ENCODE results near the gene SHD. TPM values are rescaled to one million over a fixed set of nuclear protein-coding genes. Genes with fewer than 3 reads are reported as not detected.

The SHD gene
- total and polyA plus RNA-seq, 2 of the 13 experiments (the other 11 are each of a cell fraction or from before 2014, with no cell fraction given), result 0.11 to 0.20 TPM

- no peak for TF ChIP-seq PTBP1 (IDR thresholded peaks at IDR 0.05; ENCODE audit: low read depth, low read length, poor library complexity, severe bottlenecking)
- peak; percentile 63; the same call in 1 of the 2 replicates for TF ChIP-seq ZNF430 (CRISPR knock-in tag; IDR thresholded peaks at IDR 0.05)
- TF ChIP-seq ZBTB49 (CRISPR knock-in tag; IDR thresholded peaks at IDR 0.05; ENCODE audit: borderline replicate concordance), result no peak
- no peak for TF ChIP-seq ATF7-NPFF (CRISPR knock-in tag; IDR thresholded peaks at IDR 0.05; ENCODE audit: low read depth)
- TF ChIP-seq GRHL1 (CRISPR knock-in tag; conservative IDR thresholded peaks at IDR 0.05), result no peak
- TF ChIP-seq ZNF282 (IDR thresholded peaks at IDR 0.05; ENCODE audit: partially characterized antibody), result no peak
- no peak for TF ChIP-seq ERF (CRISPR knock-in tag; IDR thresholded peaks at IDR 0.05)
- TF ChIP-seq ZNF644 (CRISPR knock-in tag; IDR thresholded peaks at IDR 0.05; ENCODE audit: low read depth), result no peak
- no peak for TF ChIP-seq POLR2AphosphoS2 (IDR thresholded peaks at IDR 0.05; ENCODE audit: low read depth, low read length)
- TF ChIP-seq GFI1 (CRISPR knock-in tag; IDR thresholded peaks at IDR 0.05; ENCODE audit: borderline replicate concordance), result no peak
- TF ChIP-seq ZFP36L2 (CRISPR knock-in tag; IDR thresholded peaks at IDR 0.05), result no peak
- TF ChIP-seq ZBTB3 (CRISPR knock-in tag; IDR thresholded peaks at IDR 0.05; ENCODE audit: borderline replicate concordance, low read depth), result no peak
- TF ChIP-seq HOXA5 (CRISPR knock-in tag; IDR thresholded peaks at IDR 0.05), result peak; percentile 69; the same call in 1 of the 2 replicates
- no peak for TF ChIP-seq ZNF576 (CRISPR knock-in tag; IDR thresholded peaks at IDR 0.05)
- no peak for TF ChIP-seq POGK (CRISPR knock-in tag; conservative IDR thresholded peaks at IDR 0.05)
- no peak; the same call in 1 of the 2 replicates for TF ChIP-seq SMC3 (IDR thresholded peaks at IDR 0.05; ENCODE audit: low read length)
- peak; percentile 95 for TF ChIP-seq ELF4 (CRISPR knock-in tag; IDR thresholded peaks at IDR 0.05; ENCODE audit: borderline replicate concordance)
- TF ChIP-seq ZBTB44 (CRISPR knock-in tag; IDR thresholded peaks at IDR 0.05), result no peak; the same call in 1 of the 2 replicates
- TF ChIP-seq ZNF563 (CRISPR knock-in tag; IDR thresholded peaks at IDR 0.05), result peak; percentile 70; the same call in 1 of the 2 replicates
- TF ChIP-seq MXD4 (CRISPR knock-in tag; IDR thresholded peaks at IDR 0.05), result peak; percentile 87
- no peak for TF ChIP-seq ADNP (CRISPR knock-in tag; IDR thresholded peaks at IDR 0.05)
- TF ChIP-seq HNRNPLL (IDR thresholded peaks at IDR 0.05; ENCODE audit: low read depth, low read length, poor library complexity, severe bottlenecking), result no peak
Measured at GRCh38 chr19:4246767-4247593, 32.1 kb upstream of the SHD start, which contains the start of gene YJU2 (continued).
